OCI-LY3 (cell line): ENCODE data around the gene ANKRD9.

Experiments
- H2AFZ ChIP-seq: fragments of 200-600, 300-600 bp; shearing (Covaris generic); 2 replicates; pipeline ENCODE4 v1.6.0; 2014; ENCODE audit warnings: antibody characterized with exemption, low read depth, low read length
- H3K27ac ChIP-seq: fragments of 200-600, 300-600 bp; sonication (generic); 2 replicates; pipeline ENCODE4 v1.5.1; 2014; ENCODE audit warnings: mild to moderate bottlenecking, low read length, moderate library complexity, mixed read lengths
- H3K27me3 ChIP-seq: fragments of 200-600, 300-600 bp; sonication (generic); 2 replicates; pipeline ENCODE4 v1.6.1; 2014; ENCODE audit warnings: low read depth, low read length, mixed read lengths
- H3K36me3 ChIP-seq: fragments of 200-600, 300-600 bp; sonication (generic); replicated peaks from 2 replicates; pipeline ENCODE3; 2014; ENCODE audit warnings: low read depth, low read length, mixed read lengths
- H3K4me1 ChIP-seq: fragments of 300-600, 200-600 bp; sonication (generic); 2 replicates; pipeline ENCODE4 v1.6.1; 2014; ENCODE audit warnings: low read length, mixed read lengths
- H3K4me2 ChIP-seq: fragments of 200-600, 300-600 bp; sonication (generic); 2 replicates; pipeline ENCODE4 v1.6.1; 2014; ENCODE audit warnings: low read length, mixed read lengths
- H3K4me3 ChIP-seq: fragments of 300-600, 200-600 bp; sonication (generic); 2 replicates; pipeline ENCODE4 v1.5.1; 2014; ENCODE audit warnings: antibody characterized with exemption, mild to moderate bottlenecking, low read length, moderate library complexity
- H3K79me2 ChIP-seq: fragments of 300-600, 200-600 bp; shearing (Covaris generic); 2 replicates; pipeline ENCODE4 v1.6.1; 2014; ENCODE audit warnings: mild to moderate bottlenecking, low read length, mixed read lengths
- H3K9ac ChIP-seq: fragments of 300-600, 200-600 bp; shearing (Covaris generic); 2 replicates; pipeline ENCODE4 v1.6.0; 2014; ENCODE audit warnings: mild to moderate bottlenecking, low read length, moderate library complexity
- H3K9me3 ChIP-seq: fragments of 200-600, 300-600 bp; shearing (Covaris generic); 2 replicates; pipeline ENCODE4 v1.6.1; 2014; ENCODE audit warnings: low read length, mixed read lengths; ENCODE audit not compliant: insufficient read depth
- H4K20me1 ChIP-seq: fragments of 200-600, 300-600 bp; sonication (generic); 2 replicates; pipeline ENCODE4 v1.6.1; 2016; ENCODE audit warnings: low read length, mixed read lengths; ENCODE audit not compliant: insufficient read depth
- CTCF ChIP-seq: fragments of 200-600, 300-600 bp; sonication (generic); IDR thresholded peaks from 2 replicates; pipeline ENCODE4 v1.5.1; 2014; ENCODE audit warnings: antibody characterized with exemption, low read length, low read depth
- EZH2phosphoT487 ChIP-seq: fragments of 200-600 bp; shearing (Covaris generic); IDR thresholded peaks from 2 replicates; pipeline ENCODE4 v1.6.1; 2018; ENCODE audit warnings: antibody characterized with exemption, mixed run types, low read depth

ANKRD9 gene

DNA sequence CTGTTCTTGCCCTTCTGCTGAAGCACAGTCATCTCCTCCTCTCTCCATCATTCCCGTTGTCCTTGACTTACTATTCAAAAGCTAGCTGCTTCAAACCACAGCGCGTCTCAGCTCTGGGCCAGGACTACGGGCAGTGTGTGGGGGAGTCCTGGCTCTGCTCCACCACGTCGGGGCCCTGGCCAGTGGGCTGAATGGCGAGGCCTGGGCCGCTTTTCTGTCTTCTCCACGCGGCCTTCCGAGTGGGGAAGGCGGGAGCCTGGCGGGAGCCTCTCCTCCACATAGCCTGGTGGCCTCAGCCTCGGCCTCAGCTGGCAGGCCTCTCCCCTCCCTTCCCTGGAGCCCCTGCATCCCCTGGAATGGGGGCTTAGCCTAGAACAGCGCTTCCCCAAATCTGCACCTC lies 16.5 kb downstream of the ANKRD9 start:
- no peak for TF ChIP-seq CTCF
- no peak for TF ChIP-seq EZH2phosphoT487
- H3K36me3 ChIP-seq, result no peaks in the 10 kb centered on the region
- no peak overlapping the region for H3K27ac ChIP-seq
- no peak overlapping the region for H3K4me3 ChIP-seq
- H4K20me1 ChIP-seq, result no peaks in the 10 kb centered on the region
- no peaks in the 10 kb centered on the region for H3K27me3 ChIP-seq
- no peaks in the 10 kb centered on the region for H3K9me3 ChIP-seq
- H3K9ac ChIP-seq, result no peak overlapping the region
- H3K4me2 ChIP-seq, result no peak overlapping the region
- H3K79me2 ChIP-seq, result no peaks in the 10 kb centered on the region
- no peaks in the 10 kb centered on the region for H3K4me1 ChIP-seq
- H2AFZ ChIP-seq, result no peak overlapping the region

GRCh38 chr14:102492531-102492910 lies 17.1 kb downstream of the ANKRD9 start:
- no peaks in the 10 kb centered on the region for H3K36me3 ChIP-seq
- no peaks in the 10 kb centered on the region for H3K9me3 ChIP-seq
- no peak overlapping the region for H2AFZ ChIP-seq
- no peak overlapping the region for H3K4me3 ChIP-seq
- H3K4me2 ChIP-seq, result no peak overlapping the region
- no peak overlapping the region for H3K9ac ChIP-seq
- no peaks in the 10 kb centered on the region for H3K4me1 ChIP-seq
- TF ChIP-seq CTCF, result no peak
- TF ChIP-seq EZH2phosphoT487, result no peak
- H4K20me1 ChIP-seq, result no peaks in the 10 kb centered on the region
- H3K27me3 ChIP-seq, result no peaks in the 10 kb centered on the region
- no peaks in the 10 kb centered on the region for H3K79me2 ChIP-seq
- H3K27ac ChIP-seq, result no peak overlapping the region

DNA sequence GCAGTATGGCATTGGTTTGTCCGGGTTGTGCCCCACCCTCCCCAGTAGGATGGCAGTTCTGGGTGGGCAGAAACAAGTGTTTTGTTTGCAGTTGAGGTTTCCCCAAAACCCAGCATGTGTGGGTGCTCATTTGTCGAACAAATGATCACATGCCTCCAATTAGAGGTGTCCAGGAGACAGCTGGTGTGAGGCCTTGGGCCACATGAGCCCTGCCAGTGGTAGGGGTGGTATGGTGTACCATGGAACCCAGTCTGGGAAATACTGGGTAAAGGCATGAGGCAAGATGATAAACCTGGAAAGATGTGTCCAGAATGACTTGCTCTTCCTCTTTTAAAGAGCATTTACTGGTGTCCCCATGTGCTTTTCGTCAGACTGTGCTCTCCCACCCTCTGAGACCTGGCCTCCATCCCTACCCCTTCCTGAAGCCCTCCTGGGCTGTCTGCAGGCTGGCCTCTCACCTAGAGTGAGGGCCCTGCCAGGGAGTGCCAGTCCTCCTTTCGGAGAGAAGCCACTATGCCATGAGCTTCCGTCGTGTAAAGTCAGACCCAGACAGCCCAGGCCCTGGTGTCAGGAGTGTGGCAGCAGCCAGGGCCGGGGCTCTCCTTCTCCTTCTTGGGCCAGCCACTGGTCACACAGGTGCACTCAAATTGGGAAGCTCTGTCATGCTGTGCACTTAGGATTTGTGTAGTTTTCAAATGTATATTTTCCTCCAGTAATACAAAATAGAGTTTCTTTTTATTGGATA lies 17.6 kb downstream of the ANKRD9 start:
- H3K36me3 ChIP-seq, result no peaks in the 10 kb centered on the region
- no peak overlapping the region for H2AFZ ChIP-seq
- no peaks in the 10 kb centered on the region for H3K79me2 ChIP-seq
- H3K27me3 ChIP-seq, result no peaks in the 10 kb centered on the region
- H3K4me1 ChIP-seq, result no peaks in the 10 kb centered on the region
- no peak overlapping the region for H3K4me2 ChIP-seq
- no peaks in the 10 kb centered on the region for H3K9me3 ChIP-seq
- TF ChIP-seq EZH2phosphoT487 (no peak), CTCF (no peak)
- H3K4me3 ChIP-seq, result no peak overlapping the region
- no peaks in the 10 kb centered on the region for H4K20me1 ChIP-seq
- H3K27ac ChIP-seq, result no peak overlapping the region
- no peak overlapping the region for H3K9ac ChIP-seq

GRCh38 chr14:102491366-102491765 lies 18.2 kb downstream of the ANKRD9 start:
- no peaks in the 10 kb centered on the region for H4K20me1 ChIP-seq
- no peaks in the 10 kb centered on the region for H3K36me3 ChIP-seq
- no peak overlapping the region for H3K27ac ChIP-seq
- no peaks in the 10 kb centered on the region for H3K27me3 ChIP-seq
- no peak for TF ChIP-seq CTCF
- H3K9me3 ChIP-seq, result no peaks in the 10 kb centered on the region
- H3K79me2 ChIP-seq, result no peaks in the 10 kb centered on the region
- no peak overlapping the region for H3K4me2 ChIP-seq
- H3K4me3 ChIP-seq, result no peak overlapping the region
- H2AFZ ChIP-seq, result no peak overlapping the region
- no peak overlapping the region for H3K9ac ChIP-seq
- no peaks in the 10 kb centered on the region for H3K4me1 ChIP-seq
